Liver (tissue), 3 donors: Measurements from ENCODE around the gene ANXA6.

ENCODE experiments used
- ATF3 ChIP-seq: IDR thresholded peaks from 2 replicates; pipeline ENCODE4 v1.6.1; 2016; ENCODE audit warnings: antibody characterized with exemption
- CTCF ChIP-seq: fragments of 150-350 bp; IDR thresholded peaks from 2 replicates; pipeline ENCODE4 v1.5.1; 2017; ENCODE audit warnings: improper control_type of control experiment, low read depth, low read length; ENCODE audit not compliant: missing input control
- FOXA1 ChIP-seq: IDR thresholded peaks from 2 replicates; pipeline ENCODE4 v1.6.1; 2016; ENCODE audit warnings: antibody characterized with exemption
- donor health status: healthy.
- donor health status: healthy.

GRCh38 chr5:151121095-151121494 lies 36.5 kb downstream of the ANXA6 start:
- TF ChIP-seq ATF3 (no peak), CTCF (no peak), FOXA1 (no peak)
